T-helper 2 cell treated with Interferon-gamma antibody and Interleukin-4, amounts not matched to agents 5 μg/mL and 100 μg/mL, for 36 hours (primary cell): ENCODE measurements around the gene NECTIN1.

Experiments used
- DNase-seq: peaks from one replicate; pipeline ENCODE4 v3.0.0; 2021; ENCODE audit warnings: low spot score
- H3K27ac Mint-ChIP-seq: one replicate; pipeline ENCODE4 v1.8.0; 2021; ENCODE audit warnings: mild to moderate bottlenecking, mixed read lengths
- H3K27me3 Mint-ChIP-seq: one replicate; pipeline ENCODE4 v1.8.0; 2021; ENCODE audit warnings: low read depth, mixed read lengths
- H3K36me3 Mint-ChIP-seq: one replicate; pipeline ENCODE4 v1.8.0; 2021; ENCODE audit warnings: low read depth, mixed read lengths
- H3K4me1 Mint-ChIP-seq: one replicate; pipeline ENCODE4 v1.8.0; 2021; ENCODE audit warnings: low read depth, mixed read lengths
- H3K4me3 Mint-ChIP-seq: one replicate; pipeline ENCODE4 v1.8.0; 2022; ENCODE audit warnings: mild to moderate bottlenecking, moderate library complexity, mixed read lengths
- H3K9me3 Mint-ChIP-seq: one replicate; pipeline ENCODE4 v1.8.0; 2021; ENCODE audit warnings: mixed read lengths

NECTIN1 gene

GRCh38 chr11:119706887-119707286 is 22.1 kb downstream of the NECTIN1 start:
- H3K27me3 Mint-ChIP-seq = peaks cover 30% of the 10 kb centered on the region
- DNase-seq = no peak
- no peaks in the 10 kb centered on the region for H3K36me3 Mint-ChIP-seq
- no peaks in the 10 kb centered on the region for H3K9me3 Mint-ChIP-seq
- no peak overlapping the region for H3K27ac Mint-ChIP-seq
- H3K4me3 Mint-ChIP-seq = no peak overlapping the region
- H3K4me1 Mint-ChIP-seq = peaks cover 5% of the 10 kb centered on the region

DNA sequence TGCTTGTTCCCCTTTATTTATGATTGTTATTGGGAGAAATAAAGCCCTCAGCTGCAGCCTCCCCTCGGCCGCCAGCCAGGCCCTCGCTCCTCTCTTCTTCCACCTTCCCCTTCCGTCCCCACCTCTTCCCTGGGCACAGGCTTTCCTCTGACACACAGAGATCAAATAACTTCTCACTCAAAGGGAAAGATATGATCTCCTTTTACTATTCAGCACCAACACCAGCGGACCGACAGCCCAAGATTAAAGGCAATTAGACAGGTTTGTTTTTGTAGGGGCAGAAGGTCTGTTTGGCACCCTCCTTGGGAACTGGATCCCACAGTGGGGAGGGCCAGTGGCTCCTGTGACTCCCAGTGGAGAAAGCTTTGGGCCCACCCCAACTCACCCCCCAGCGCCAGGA is 23.0 kb downstream of the NECTIN1 start:
- H3K27ac Mint-ChIP-seq = no peak overlapping the region
- peaks cover 30% of the 10 kb centered on the region for H3K27me3 Mint-ChIP-seq
- H3K9me3 Mint-ChIP-seq = no peaks in the 10 kb centered on the region
- no peak overlapping the region for H3K4me3 Mint-ChIP-seq
- DNase-seq = no peak
- no peaks in the 10 kb centered on the region for H3K36me3 Mint-ChIP-seq
- peaks cover 5% of the 10 kb centered on the region for H3K4me1 Mint-ChIP-seq

GRCh38 chr11:119705362-119705761 is 23.6 kb downstream of the NECTIN1 start:
- no peak overlapping the region for H3K4me3 Mint-ChIP-seq
- DNase-seq = no peak
- no peak overlapping the region for H3K27ac Mint-ChIP-seq
- no peaks in the 10 kb centered on the region for H3K9me3 Mint-ChIP-seq
- peaks cover 5% of the 10 kb centered on the region for H3K4me1 Mint-ChIP-seq
- peaks cover 25% of the 10 kb centered on the region for H3K27me3 Mint-ChIP-seq
- no peaks in the 10 kb centered on the region for H3K36me3 Mint-ChIP-seq

DNA sequence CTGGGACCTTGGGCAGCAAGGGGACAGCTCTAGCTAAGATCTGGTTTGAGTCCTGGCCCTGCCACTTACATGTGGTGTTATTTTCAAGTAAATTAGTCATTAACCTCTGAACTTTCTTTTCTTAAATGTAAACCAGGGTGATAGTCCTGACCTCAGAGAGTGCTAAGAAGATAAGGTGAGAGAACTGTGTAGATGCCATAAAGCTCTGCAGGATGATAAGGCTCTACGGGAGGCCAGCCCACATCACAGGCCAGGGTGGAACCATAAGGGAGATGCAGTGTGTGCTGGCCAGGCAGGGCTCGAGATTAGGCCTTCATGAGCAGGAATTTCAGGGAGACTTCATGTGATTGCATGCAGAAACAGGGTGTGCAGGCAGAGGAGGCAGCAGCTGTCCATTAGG is 24.2 kb downstream of the NECTIN1 start:
- H3K27ac Mint-ChIP-seq = no peak overlapping the region
- no peak for DNase-seq
- no peaks in the 10 kb centered on the region for H3K36me3 Mint-ChIP-seq
- H3K4me3 Mint-ChIP-seq = no peak overlapping the region
- peaks cover 3% of the 10 kb centered on the region for H3K4me1 Mint-ChIP-seq
- H3K27me3 Mint-ChIP-seq = peaks cover 20% of the 10 kb centered on the region
- no peaks in the 10 kb centered on the region for H3K9me3 Mint-ChIP-seq

- Mint-ChIP-seq H3K27me3 (no peaks in the 10 kb centered on the region), H3K4me1 (no peaks in the 10 kb centered on the region), H3K4me3 (no peak overlapping the region), H3K9me3 (no peaks in the 10 kb centered on the region), H3K36me3 (no peaks in the 10 kb centered on the region), H3K27ac (no peak overlapping the region)
- DNase-seq = no peak
These were observed 27.1 kb downstream of the NECTIN1 start for GRCh38 chr11:119701591-119702549.

GRCh38 chr11:119700536-119701346 is 28.3 kb downstream of the NECTIN1 start:
- no peak overlapping the region for H3K27ac Mint-ChIP-seq
- H3K4me1 Mint-ChIP-seq = no peaks in the 10 kb centered on the region
- no peak for DNase-seq
- H3K36me3 Mint-ChIP-seq = no peaks in the 10 kb centered on the region
- no peaks in the 10 kb centered on the region for H3K27me3 Mint-ChIP-seq
- no peaks in the 10 kb centered on the region for H3K9me3 Mint-ChIP-seq
- no peak overlapping the region for H3K4me3 Mint-ChIP-seq

- H3K27ac Mint-ChIP-seq = no peak overlapping the region
- DNase-seq = no peak
- no peaks in the 10 kb centered on the region for H3K9me3 Mint-ChIP-seq
- H3K27me3 Mint-ChIP-seq = no peaks in the 10 kb centered on the region
- no peaks in the 10 kb centered on the region for H3K4me1 Mint-ChIP-seq
- H3K36me3 Mint-ChIP-seq = no peaks in the 10 kb centered on the region
- no peak overlapping the region for H3K4me3 Mint-ChIP-seq
These were observed 29.0 kb downstream of the NECTIN1 start for GRCh38 chr11:119700030-119700429.

DNA sequence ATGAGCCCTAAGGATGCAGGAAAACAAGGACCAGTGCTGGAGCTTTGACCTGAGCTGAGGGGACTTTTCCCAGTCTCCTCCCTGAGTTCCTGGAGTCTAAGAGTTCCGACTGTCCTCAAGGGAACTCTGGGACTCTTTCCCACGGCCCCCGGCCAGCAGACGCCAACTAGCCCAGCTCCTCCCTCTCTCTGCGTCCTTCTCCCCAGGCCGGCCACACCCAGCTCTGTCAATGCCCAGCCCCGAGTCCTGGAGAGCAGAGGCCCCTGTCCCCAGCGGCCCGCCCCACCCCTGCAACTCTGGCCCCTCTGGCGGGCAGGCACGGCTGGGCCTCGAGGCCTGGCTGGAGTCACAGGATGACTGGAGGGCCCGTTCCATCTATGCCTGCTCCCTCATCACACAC is 29.8 kb downstream of the NECTIN1 start:
- no peak overlapping the region for H3K27ac Mint-ChIP-seq
- peaks cover under 1% of the 10 kb centered on the region for H3K4me1 Mint-ChIP-seq
- H3K27me3 Mint-ChIP-seq = no peaks in the 10 kb centered on the region
- no peak overlapping the region for H3K4me3 Mint-ChIP-seq
- H3K36me3 Mint-ChIP-seq = no peaks in the 10 kb centered on the region
- H3K9me3 Mint-ChIP-seq = no peaks in the 10 kb centered on the region
- DNase-seq = no peak

DNA sequence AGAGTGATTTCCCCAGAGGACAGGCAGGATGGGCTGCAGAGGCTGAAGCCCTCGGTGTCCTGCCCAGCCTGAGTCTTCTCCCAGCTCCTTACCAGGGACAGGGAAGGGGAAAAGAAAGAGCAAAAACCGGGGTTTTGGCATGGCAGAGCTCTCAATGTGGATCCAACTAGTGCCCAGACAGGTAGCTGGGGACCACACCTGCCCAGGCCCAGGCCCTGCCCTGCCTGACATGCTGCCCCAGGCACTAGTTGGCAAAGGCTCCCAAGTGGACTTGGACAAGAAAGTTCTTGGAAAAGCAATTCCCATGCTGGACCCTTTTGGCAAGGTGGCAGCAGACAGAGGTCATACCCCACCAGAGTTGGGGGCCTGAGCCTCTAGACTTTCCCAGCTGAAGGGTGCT is 31.1 kb downstream of the NECTIN1 start:
- Mint-ChIP-seq H3K4me3 (no peak overlapping the region), H3K27me3 (no peaks in the 10 kb centered on the region), H3K9me3 (no peaks in the 10 kb centered on the region), H3K4me1 (peaks cover 13% of the 10 kb centered on the region), H3K27ac (no peak overlapping the region), H3K36me3 (no peaks in the 10 kb centered on the region)
- DNase-seq = no peak

- H3K4me3 Mint-ChIP-seq = no peak overlapping the region
- no peak overlapping the region for H3K27ac Mint-ChIP-seq
- peaks cover 13% of the 10 kb centered on the region for H3K4me1 Mint-ChIP-seq
- no peaks in the 10 kb centered on the region for H3K9me3 Mint-ChIP-seq
- H3K27me3 Mint-ChIP-seq = no peaks in the 10 kb centered on the region
- no peak for DNase-seq
- H3K36me3 Mint-ChIP-seq = no peaks in the 10 kb centered on the region
These were observed 31.6 kb downstream of the NECTIN1 start for GRCh38 chr11:119697445-119697844.

DNA sequence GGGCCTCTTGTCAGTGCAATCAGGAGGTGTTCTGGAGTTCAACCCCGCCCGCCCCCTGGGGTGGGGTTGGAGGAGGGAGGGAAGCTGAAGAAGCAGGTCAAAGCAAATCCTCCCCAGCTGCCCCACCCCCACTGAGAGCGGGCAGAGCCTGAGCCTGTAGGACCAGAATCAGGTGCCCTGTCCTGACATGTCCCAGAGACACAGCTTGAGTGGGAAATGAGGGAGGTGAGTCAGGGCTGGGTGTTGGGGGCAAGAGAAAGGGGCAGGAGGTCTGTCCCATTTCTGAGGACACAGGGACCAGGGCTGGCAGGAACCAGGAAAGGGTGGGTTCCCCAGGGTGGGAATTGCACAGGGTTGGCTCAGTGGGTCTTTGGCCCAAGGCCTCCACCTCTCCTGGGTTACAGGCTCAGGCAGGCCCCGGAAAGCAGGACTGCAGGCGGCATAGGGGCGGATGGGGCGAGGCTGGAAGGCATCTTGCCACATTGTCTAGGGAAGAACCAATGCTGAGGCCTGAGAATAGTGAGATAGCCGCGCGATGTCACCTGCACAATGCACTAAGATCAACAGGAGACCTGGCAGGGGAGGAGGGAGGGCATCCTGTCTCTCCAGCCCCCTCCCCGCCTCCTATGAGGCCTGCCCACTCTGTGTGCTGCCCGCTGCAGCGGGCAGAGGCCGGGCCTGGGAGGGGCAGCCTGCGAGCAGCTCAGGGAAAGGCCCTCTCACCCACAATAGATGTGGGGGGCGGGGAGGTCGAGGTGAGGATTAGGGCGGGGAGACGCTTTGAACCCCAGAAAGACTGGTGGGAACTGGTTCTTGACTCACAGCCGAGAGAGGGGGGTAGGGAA is 32.4 kb downstream of the NECTIN1 start:
- no peak overlapping the region for H3K27ac Mint-ChIP-seq
- no peak overlapping the region for H3K4me3 Mint-ChIP-seq

GRCh38 chr11:119694334-119694733 is 34.7 kb downstream of the NECTIN1 start:
- Mint-ChIP-seq H3K4me3 (no peak overlapping the region), H3K27ac (no peak overlapping the region), H3K9me3 (no peaks in the 10 kb centered on the region), H3K4me1 (peaks cover 28% of the 10 kb centered on the region), H3K27me3 (no peaks in the 10 kb centered on the region), H3K36me3 (no peaks in the 10 kb centered on the region)
- DNase-seq = no peak

More for the DNA sequence above, 32.4 kb downstream of the NECTIN1 start:
- H3K36me3 Mint-ChIP-seq = no peaks in the 10 kb centered on the region
- H3K4me1 Mint-ChIP-seq = peaks cover 20% of the 10 kb centered on the region
- no peak for DNase-seq
- no peaks in the 10 kb centered on the region for H3K9me3 Mint-ChIP-seq
- H3K27me3 Mint-ChIP-seq = no peaks in the 10 kb centered on the region

DNA sequence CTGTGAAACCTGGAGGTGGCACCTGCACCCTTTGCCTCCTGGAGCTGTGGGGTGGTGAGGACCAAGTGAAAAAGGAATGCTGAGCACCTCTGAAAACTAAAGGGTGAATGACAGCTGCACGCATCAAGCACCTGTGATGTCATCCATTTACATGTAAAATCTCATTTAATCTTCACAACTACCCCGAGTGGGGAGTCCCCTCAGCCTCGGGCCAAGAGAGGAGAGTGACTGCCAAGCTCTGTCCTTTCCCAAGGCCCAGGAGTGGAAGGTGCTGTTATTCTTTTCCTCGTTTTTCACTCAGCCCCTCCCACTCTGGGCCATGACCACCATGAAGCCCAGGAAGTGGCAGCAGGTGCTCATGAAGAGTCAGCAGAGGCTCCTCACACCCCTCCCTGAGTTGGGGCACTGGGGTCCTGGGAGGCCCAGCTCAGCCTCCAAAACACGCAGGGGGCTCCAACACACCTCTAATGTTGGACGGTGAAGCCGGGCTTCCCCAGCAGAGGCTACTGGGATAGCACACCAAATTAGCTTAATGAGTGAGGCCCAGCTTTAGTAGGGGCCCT is 35.7 kb downstream of the NECTIN1 start:
- Mint-ChIP-seq H3K4me1 (peaks cover 28% of the 10 kb centered on the region), H3K27ac (peak overlapping the region; percentile 1), H3K4me3 (no peak overlapping the region)

More for the DNA sequence above, 35.7 kb downstream of the NECTIN1 start:
- H3K36me3 Mint-ChIP-seq = no peaks in the 10 kb centered on the region
- H3K9me3 Mint-ChIP-seq = no peaks in the 10 kb centered on the region
- no peak for DNase-seq
- H3K27me3 Mint-ChIP-seq = no peaks in the 10 kb centered on the region
